NCI-H524 treated with DMSO at 0.1 percent for 48 hours (cell line): ENCODE measurements around the gene EML4.

Source experiments
- DNase-seq: peaks from one replicate; lab custom pipeline; 2025; lab: John Stamatoyannopoulos, UW

EML4 gene

GRCh38 chr2:42195559-42195958, 26.4 kb downstream of the EML4 start:
- DNase-seq = peak; percentile 44

- DNase-seq = no peak
These were observed 26.9 kb downstream of the EML4 start for GRCh38 chr2:42196070-42196402.

DNA sequence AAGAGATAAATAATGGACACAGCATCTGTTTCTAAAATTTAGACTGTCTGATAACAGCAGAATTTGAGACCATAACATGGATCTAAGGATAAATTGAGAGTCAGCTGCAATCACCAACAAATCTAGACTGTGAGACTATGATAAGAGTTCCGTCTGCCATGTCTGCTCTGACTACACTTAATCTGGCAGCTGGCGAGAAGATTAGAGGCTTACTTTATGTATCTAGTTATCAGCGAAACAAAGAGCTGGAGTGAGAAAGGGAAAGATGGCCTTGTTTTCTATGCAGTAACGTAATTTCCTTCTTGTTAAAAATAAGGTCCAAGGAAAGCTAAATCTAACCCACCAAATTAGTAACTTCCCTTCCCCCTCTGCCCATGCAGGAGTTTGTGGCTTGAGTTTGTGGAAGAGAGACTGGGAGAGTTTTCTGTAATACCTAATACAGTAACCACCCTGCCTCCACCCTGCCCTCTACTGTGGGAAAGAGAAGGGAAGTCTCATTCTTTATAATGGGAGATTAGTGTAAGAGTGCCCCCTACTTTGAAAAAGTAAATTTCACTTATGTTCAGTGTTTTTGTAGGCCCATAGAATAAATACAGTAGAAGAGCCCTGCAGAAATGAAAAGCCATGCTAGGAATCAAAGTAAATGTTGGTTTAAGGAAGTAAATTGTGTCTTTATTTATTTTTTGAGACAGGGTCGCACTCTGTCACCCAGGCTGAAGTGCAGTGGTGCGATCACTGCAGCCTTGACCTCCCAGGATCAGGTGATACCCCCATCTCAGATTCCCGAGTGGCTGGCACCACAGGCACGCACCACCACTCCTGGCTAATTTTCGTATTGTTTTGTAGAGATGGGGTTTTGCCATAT, 27.5 kb downstream of the EML4 start:
- peak; percentile 98 for DNase-seq

- DNase-seq = no peak
These were observed 28.6 kb downstream of the EML4 start for GRCh38 chr2:42197792-42198191.

GRCh38 chr2:42198466-42198865, 29.3 kb downstream of the EML4 start:
- DNase-seq = no peak

- no peak for DNase-seq
These were observed 29.8 kb downstream of the EML4 start for GRCh38 chr2:42199002-42199401.

DNA sequence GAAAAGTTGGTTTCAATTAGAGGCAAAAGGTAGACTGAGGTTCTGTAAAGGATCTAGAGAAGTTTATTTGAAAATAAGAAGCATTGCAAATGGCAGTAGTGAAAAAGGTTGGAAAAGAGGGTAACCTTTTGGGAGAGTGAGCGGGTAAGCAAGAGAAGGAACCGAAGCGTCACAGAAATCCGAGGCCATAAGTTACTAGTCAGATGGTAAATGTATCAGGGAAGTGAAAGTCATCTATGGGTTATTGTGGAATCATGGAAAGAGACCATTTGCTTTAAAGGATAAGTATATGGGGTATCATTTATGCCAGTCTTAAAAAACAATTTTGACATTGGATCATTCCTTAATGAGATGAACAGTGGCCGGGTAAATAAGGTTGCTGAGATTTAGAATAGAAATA, 30.5 kb downstream of the EML4 start:
- no peak for DNase-seq

DNA sequence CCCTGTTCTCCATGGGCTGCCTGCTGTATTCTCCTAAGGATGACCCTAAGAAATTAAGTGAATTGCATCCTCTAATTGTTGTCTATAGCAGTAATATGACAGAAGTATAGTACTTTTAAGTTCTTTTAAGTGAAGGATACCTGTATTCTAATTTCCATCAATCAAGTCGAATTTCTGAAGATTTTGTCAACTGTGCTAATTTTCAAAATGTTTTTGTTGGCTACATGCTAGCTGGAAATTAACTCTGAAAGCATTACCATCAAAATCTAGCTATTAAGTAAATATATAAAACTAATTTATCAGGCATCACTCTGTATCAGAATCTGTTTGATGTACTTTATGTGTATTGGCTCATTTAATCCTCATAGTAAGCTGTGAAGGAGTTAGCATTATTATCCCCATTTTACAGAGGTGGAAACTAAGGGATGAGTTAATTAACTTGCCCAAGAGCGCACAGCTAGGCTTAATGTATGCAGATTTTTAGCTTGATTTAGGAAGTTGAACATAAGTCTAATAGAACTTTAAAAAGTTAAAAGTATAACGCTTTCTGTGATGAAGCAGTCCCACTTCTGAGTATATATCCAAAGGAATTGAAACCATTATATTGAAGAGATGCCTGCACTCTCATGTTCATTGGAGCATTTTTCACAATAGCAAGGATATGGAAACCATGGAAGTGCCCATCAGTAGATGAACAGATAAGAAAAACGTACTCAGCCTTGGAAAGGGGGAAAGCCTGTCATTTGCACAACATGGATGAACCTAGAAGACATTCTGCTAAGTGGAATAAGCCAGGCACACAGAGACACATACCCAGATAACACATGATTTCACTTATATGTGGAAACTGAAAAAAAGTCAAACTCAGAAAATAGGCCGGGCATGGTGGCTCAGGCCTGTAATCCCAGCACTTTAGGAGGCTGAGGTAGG, 32.0 kb downstream of the EML4 start:
- no peak for DNase-seq

GRCh38 chr2:42202634-42203008, 33.5 kb downstream of the EML4 start:
- DNase-seq = no peak

GRCh38 chr2:42203792-42204191, 34.6 kb downstream of the EML4 start:
- DNase-seq = no peak

DNA sequence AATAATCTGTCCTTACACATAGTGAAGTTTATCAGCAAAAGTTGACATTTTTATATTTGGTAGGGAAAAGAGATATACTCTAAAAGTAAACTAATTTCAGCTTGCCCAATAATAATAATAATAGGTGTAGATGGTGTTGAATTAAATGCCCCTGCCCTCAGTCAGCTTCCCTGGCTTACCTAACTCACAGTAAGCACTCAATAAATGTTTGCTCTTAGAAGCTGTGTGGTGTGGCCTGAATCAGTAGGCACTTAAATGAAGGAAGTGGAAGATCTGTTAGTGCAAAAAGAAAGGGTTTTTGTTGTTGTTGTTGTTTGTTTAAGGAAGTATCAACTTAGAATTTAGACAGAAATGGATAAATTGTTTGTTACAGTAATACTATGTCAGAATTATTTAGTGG, 36.2 kb downstream of the EML4 start:
- DNase-seq = no peak

DNA sequence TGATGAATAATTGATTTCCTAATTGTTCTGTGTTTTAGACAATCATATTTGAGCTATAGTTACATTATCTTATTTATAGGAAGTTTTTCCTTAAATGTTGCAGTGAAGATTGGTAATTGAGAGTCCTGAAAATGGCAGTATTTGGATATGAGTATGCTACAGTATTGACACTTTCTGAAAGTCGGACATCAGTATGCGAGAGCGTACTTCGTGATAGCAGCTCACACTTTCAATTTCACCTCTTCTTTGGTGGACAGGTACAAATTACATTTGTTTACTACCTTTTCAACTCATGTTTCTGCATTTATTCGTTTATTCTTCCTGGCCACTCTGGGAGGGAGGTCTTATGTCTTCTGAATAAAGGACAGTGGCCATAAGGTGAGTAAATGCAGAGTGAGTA, 38.7 kb downstream of the EML4 start:
- DNase-seq = no peak

DNA sequence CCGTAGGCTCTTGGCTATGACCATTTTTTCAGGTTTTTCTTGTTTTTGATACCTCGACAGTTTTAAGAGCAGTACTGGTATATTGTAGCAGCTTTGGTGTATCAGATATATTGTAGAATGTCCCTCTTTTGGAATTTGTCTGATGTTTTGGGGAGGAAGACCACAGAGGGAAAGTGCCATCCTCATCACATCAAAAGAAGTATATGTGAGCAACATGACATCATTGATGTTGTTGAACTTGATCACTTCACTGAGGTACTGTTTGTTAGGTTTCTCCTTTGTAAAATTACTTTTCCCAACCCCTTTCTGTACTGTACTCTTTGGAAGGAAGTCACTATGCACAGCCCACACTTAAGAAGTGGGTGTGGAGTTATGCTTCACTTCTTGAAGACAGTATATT, 41.0 kb downstream of the EML4 start:
- DNase-seq = no peak

DNA sequence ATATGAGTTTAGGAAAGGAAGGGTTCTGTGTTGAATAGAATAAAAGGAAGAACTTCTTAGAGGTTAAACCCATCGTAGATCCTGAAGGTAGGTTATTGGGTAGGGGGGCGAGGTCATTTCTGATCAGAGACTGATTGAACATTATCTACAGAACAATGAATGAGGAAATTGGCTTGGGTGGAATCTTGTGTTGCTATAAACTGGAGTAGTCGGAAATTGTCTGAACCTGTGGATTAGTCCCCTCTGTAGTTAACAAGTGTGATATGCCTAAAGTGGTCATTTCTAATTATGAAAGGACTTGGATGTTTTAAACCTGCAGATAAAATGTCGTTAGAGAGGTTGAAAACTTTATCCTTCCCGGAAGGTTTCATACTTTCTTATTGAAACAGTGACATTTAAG, 42.1 kb downstream of the EML4 start:
- no peak for DNase-seq

- no peak for DNase-seq
These were observed 45.5 kb downstream of the EML4 start for GRCh38 chr2:42214669-42215068.

DNA sequence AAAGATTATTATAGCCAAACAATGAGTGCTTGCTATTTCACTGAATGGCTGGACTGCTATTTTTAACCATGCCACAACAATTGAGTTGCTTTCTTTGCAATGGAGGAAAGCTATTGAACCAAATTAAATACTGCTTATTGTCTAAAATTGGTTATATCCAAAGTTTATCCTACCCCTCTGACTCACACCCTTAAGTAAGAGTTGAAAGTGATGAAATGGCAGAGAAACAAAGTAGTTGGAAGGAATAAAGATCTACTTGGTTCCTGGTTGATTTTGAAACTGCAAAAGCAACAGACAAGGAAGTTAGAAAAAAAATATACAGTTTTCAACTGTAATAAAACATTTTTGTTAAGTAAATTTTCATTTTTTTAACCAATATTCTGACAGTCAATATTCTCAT, 47.5 kb downstream of the EML4 start:
- DNase-seq = no peak

DNA sequence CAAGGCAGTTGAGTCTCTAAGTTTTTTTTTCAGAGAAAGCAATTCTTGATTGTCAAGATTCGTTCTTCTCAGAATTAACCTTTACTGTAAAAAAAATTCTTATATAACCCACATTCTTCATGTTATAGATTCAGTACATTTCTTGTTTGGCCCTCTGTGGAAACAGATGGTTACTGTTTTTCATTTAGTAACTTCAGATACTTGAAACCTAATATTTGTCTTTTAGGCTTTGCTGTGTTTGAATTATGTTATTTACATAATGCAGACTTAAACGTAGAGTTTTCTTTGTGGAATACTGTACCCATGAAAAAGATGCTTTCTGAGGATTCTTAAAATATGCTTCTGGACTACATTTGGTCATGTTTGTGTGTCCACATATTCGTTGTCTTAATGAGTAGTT, 48.2 kb downstream of the EML4 start:
- no peak for DNase-seq

GRCh38 chr2:42217914-42218313, 48.8 kb downstream of the EML4 start:
- DNase-seq = no peak

- no peak for DNase-seq
These were observed 49.6 kb downstream of the EML4 start for GRCh38 chr2:42218712-42219111.

DNA sequence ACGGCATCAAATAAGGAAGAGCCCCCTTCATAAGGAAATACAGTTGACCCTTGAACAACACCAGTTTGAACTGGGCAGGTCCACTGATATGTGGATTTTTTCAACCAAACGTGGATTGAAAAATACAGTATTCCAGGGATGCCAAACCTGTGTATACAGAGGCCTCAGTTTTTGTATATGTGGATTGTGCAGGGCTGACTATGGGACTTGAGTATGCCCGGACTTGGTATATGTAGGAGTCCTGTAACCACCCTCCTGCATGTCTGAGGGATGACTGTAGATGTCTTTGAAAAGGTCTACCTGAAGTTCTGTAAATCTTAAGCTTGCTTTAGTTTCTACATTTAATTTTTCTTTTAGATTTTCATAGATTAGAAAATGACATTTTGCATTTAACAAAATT, 50.0 kb downstream of the EML4 start:
- DNase-seq = no peak

- DNase-seq = no peak
These were observed 51.4 kb downstream of the EML4 start for GRCh38 chr2:42220566-42220965.

GRCh38 chr2:42223067-42223854, 54.1 kb downstream of the EML4 start:
- no peak for DNase-seq
